HepG2 (cell line): ENCODE data around the gene LRRN4CL. TPM values are rescaled to one million over a fixed set of nuclear protein-coding genes. Genes with fewer than 3 reads are reported as not detected.

Source experiments
- BRF2 ChIP-seq: sonication (generic); formaldehyde crosslinking; IDR thresholded peaks from 2 replicates; pipeline ENCODE4 v1.8.1; 2022; ENCODE audit warnings: mild to moderate bottlenecking, missing genetic modification reagents
- DRAP1 ChIP-seq: IDR thresholded peaks from 2 replicates; pipeline ENCODE4 v1.6.1; 2016; ENCODE audit warnings: missing genetic modification reagents, missing compliant biosample characterization
- GATAD2A ChIP-seq: IDR thresholded peaks from 2 replicates; pipeline ENCODE4 v1.6.1; 2016
- HINFP ChIP-seq: sonication (generic); formaldehyde crosslinking; IDR thresholded peaks from 2 replicates; pipeline ENCODE4 v1.4.0; 2020; ENCODE audit warnings: low read depth, mild to moderate bottlenecking, missing genetic modification reagents
- HIVEP1 ChIP-seq: sonication (generic); formaldehyde crosslinking; IDR thresholded peaks from 2 replicates; pipeline ENCODE4 v1.4.0; 2020; ENCODE audit warnings: mild to moderate bottlenecking, missing genetic modification reagents
- NKX3-1 ChIP-seq: sonication (generic); formaldehyde crosslinking; IDR thresholded peaks from 2 replicates; pipeline ENCODE4 v1.5.0; 2020; ENCODE audit warnings: missing genetic modification reagents
- NR2F1 ChIP-seq, 2 experiments: fragments of 450-650 bp in 1 of 2; formaldehyde crosslinking in 1 of 2; IDR thresholded peaks; 2 replicates each; pipeline versions ENCODE4 v1.5.0 to v1.6.1; 2016 to 2020; ENCODE audit warnings: mild to moderate bottlenecking in 1 of 2, missing compliant biosample characterization in 1 of 2, missing genetic modification reagents in 1 of 2, moderate library complexity in 1 of 2
- RFX3 ChIP-seq: IDR thresholded peaks from 2 replicates; pipeline ENCODE4 v1.6.1; 2016; ENCODE audit warnings: missing biosample characterization, missing genetic modification reagents
- RFXAP ChIP-seq: sonication (generic); formaldehyde crosslinking; IDR thresholded peaks from 2 replicates; pipeline ENCODE4 v1.4.0; 2020; ENCODE audit warnings: missing genetic modification reagents, borderline replicate concordance
- SMAD3 ChIP-seq: sonication (generic); formaldehyde crosslinking; IDR thresholded peaks from 2 replicates; pipeline ENCODE4 v1.4.0; 2020; ENCODE audit warnings: missing genetic modification reagents
- SNAI1 ChIP-seq: sonication (generic); formaldehyde crosslinking; IDR thresholded peaks from 2 replicates; pipeline ENCODE4 v1.5.0; 2020; ENCODE audit warnings: mild to moderate bottlenecking, missing genetic modification reagents, borderline replicate concordance
- STAG1 ChIP-seq: sonication (generic); formaldehyde crosslinking; IDR thresholded peaks from 2 replicates; pipeline ENCODE4 v1.4.0; 2020; ENCODE audit warnings: missing genetic modification reagents
- TFDP1 ChIP-seq: IDR thresholded peaks from 2 replicates; pipeline ENCODE4 v1.6.1; 2016; ENCODE audit warnings: missing compliant biosample characterization, missing genetic modification reagents, borderline replicate concordance
- ZBTB21 ChIP-seq: sonication (generic); formaldehyde crosslinking; IDR thresholded peaks from 2 replicates; pipeline ENCODE4 v1.4.0; 2020; ENCODE audit warnings: missing genetic modification reagents
- ZNF296 ChIP-seq: sonication (generic); formaldehyde crosslinking; conservative IDR thresholded peaks from 2 replicates; pipeline ENCODE4 v1.5.0; 2020; ENCODE audit warnings: mild to moderate bottlenecking, missing genetic modification reagents
- ZNF414 ChIP-seq: sonication (generic); formaldehyde crosslinking; IDR thresholded peaks from 2 replicates; pipeline ENCODE4 v1.5.0; 2020; ENCODE audit warnings: missing genetic modification reagents
- ZNF503 ChIP-seq: sonication (generic); formaldehyde crosslinking; IDR thresholded peaks from 2 replicates; pipeline ENCODE4 v1.4.0; 2020; ENCODE audit warnings: missing genetic modification reagents
- ZNF574 ChIP-seq: sonication (generic); formaldehyde crosslinking; IDR thresholded peaks from 2 replicates; pipeline ENCODE4 v1.4.0; 2020; ENCODE audit warnings: missing genetic modification reagents
- ZNF605 ChIP-seq: sonication (generic); formaldehyde crosslinking; IDR thresholded peaks from 2 replicates; pipeline ENCODE4 v1.8.0; 2022; ENCODE audit warnings: mild to moderate bottlenecking, missing genetic modification reagents
- ZNF792 ChIP-seq: IDR thresholded peaks from 2 replicates; pipeline ENCODE4 v1.6.1; 2016
- ZNF891 ChIP-seq: sonication (generic); formaldehyde crosslinking; IDR thresholded peaks from 2 replicates; pipeline ENCODE4 v1.5.0; 2020; ENCODE audit warnings: mild to moderate bottlenecking, missing genetic modification reagents
- polyA plus RNA-seq, 8 experiments: library from polyadenylated mRNA; depleted of rRNA in 3 of 8; stranded (reverse) in 7 of 8; unstranded in 1 of 8; fragments of >200 nt; fragmentation: Illumina TruSeq in 4 of 8; extraction: Trizol in 4 of 8; gene quantifications; 2 replicates each; pipeline versions ENCODE4 v1.2.1 to v1.2.3, GENCODE V29; 2011 to 2016; ENCODE audit warnings: low read depth in 4 of 8, missing spikeins in 1 of 8, mixed read lengths in 1 of 8; ENCODE audit not compliant: insufficient read depth in 1 of 8
- total RNA-seq, 5 experiments: library from RNA; depleted of rRNA; stranded (reverse); fragments of >200 nt; fragmentation: Illumina TruSeq; extraction: Trizol; gene quantifications; 2 replicates each; pipeline ENCODE4 v1.2.3, GENCODE V29; 2016; ENCODE audit warnings: low read depth in 1 of 5

Gene LRRN4CL
- total and polyA plus RNA-seq, 2 of the 13 experiments (the other 11 are each of a cell fraction or from before 2014, with no cell fraction given), result 0.11 TPM; not detected in 1

- TF ChIP-seq HINFP (CRISPR knock-in tag), result no peak
- TF ChIP-seq RFX3 (CRISPR knock-in tag), result no peak
- TF ChIP-seq NR2F1 (CRISPR knock-in tag; IDR thresholded peaks at IDR 0.05), result no peak
- TF ChIP-seq DRAP1 (CRISPR knock-in tag), result no peak
- TF ChIP-seq STAG1, result no peak
- no peak for TF ChIP-seq ZNF503 (CRISPR knock-in tag)
- no peak for TF ChIP-seq SNAI1
- TF ChIP-seq GATAD2A, result no peak
- TF ChIP-seq NKX3-1 (CRISPR knock-in tag), result no peak
- TF ChIP-seq ZNF792 (CRISPR knock-in tag), result no peak
- no peak for TF ChIP-seq ZBTB21
- no peak for TF ChIP-seq ZNF891 (CRISPR knock-in tag)
- 0 out of 2 replicates have a peak, but pooled peaks have one; percentile 51 for TF ChIP-seq HIVEP1 (CRISPR knock-in tag)
- no peak for TF ChIP-seq SMAD3 (CRISPR knock-in tag)
- no peak for TF ChIP-seq ZNF574
- 0 out of 2 replicates have a peak, but pooled peaks have one; percentile 1 for TF ChIP-seq ZNF296
- TF ChIP-seq TFDP1 (CRISPR knock-in tag), result no peak
- no peak for TF ChIP-seq BRF2 (CRISPR knock-in tag)
- 0 out of 2 replicates have a peak, but pooled peaks have one; percentile 16 for TF ChIP-seq ZNF605 (CRISPR knock-in tag)
- no peak for TF ChIP-seq RFXAP
- TF ChIP-seq ZNF414, result no peak
Observed at GRCh38 chr11:62726156-62726914, 37.0 kb upstream of the LRRN4CL start (continued).
